ENCODE results near the gene ARID3B. TPM values are rescaled to one million over a fixed set of nuclear protein-coding genes. Genes with fewer than 3 reads are reported as not detected.

The ARID3B gene
- total RNA-seq (63.5 TPM), polyA plus RNA-seq (10 to 100 TPM in 2 of 4 donors, 1 to 10 TPM in 2; 9.7 to 11.2 (median 10.5) TPM)

GRCh38 chr15:74540761-74541493 lies at the start of gene ARID3B:
ARID3B (plus strand) TSS chr15:74541220; CDS start chr15:74543937, 2,717 bp downstream.
- H3K4me1 ChIP-seq (ENCODE audit: control insufficient read depth, insufficient read depth, low read length, poor library complexity, severe bottlenecking) = peaks cover 47% of the 10 kb centered on the region
- Mint-ChIP-seq H3K27me3 (peaks cover 5% of the 10 kb centered on the region), H3K9me3 (no peaks in the 10 kb centered on the region)

GRCh38 chr15:74496648-74497047 lies 44.4 kb upstream of the ARID3B start:
- H3K27me3 ChIP-seq (ENCODE audit: control insufficient read depth, insufficient read depth, low read length) = no peaks in the 10 kb centered on the region
- DNase-seq = no peak
- Mint-ChIP-seq H3K4me3 (no peak overlapping the region), H3K27ac (no peak overlapping the region), H3K27me3 (no peaks in the 10 kb centered on the region), H3K4me1 (peaks cover 0 to 4% (median under 1%) of the 10 kb centered on the region in 4 donors), H3K9me3 (no peaks in the 10 kb centered on the region), H3K36me3 (peaks cover 8% of the 10 kb centered on the region)
- no peak overlapping the region for H3K27ac ChIP-seq (ENCODE audit: insufficient read depth, low read length, poor library complexity, severe bottlenecking)
- H3K4me1 ChIP-seq (ENCODE audit: control insufficient read depth, insufficient read depth, low read length, poor library complexity, severe bottlenecking) = no peaks in the 10 kb centered on the region
- H3K4me3 ChIP-seq (ENCODE audit: low read depth, low read length) = no peak overlapping the region
- no peaks in the 10 kb centered on the region for H3K9me3 ChIP-seq (ENCODE audit: control insufficient read depth in 2 of 2, low read length in 2 of 2)
- ATAC-seq (ENCODE audit: low read depth in 2 of 2) = no peak
- peaks cover 4% of the 10 kb centered on the region for H3K36me3 ChIP-seq (ENCODE audit: control insufficient read depth, insufficient read depth, low read length)

More at GRCh38 chr15:74540761-74541493, at the start of gene ARID3B:
- Mint-ChIP-seq H3K27ac (peak within 1 kb of the TSS; percentile 89 to 95 (median 94)), H3K4me1 (peaks cover 35 to 57% (median 43%) of the 10 kb centered on the region in 4 donors), H3K4me3 (peak within 1 kb of the TSS; percentile 93 to 96 (median 95)), H3K36me3 (no peaks in the 10 kb centered on the region)
- H3K9me3 ChIP-seq (ENCODE audit: control insufficient read depth in 2 of 2, low read length in 2 of 2) = no peaks in the 10 kb centered on the region
- no peaks in the 10 kb centered on the region for H3K27me3 ChIP-seq (ENCODE audit: control insufficient read depth, insufficient read depth, low read length)
- peaks cover 7% of the 10 kb centered on the region for H3K36me3 ChIP-seq (ENCODE audit: control insufficient read depth, insufficient read depth, low read length)
- DNase-seq (peak; percentile 92 to 99 (median 94)), ATAC-seq (ENCODE audit: low read depth in 2 of 2) (peak; percentile 85 to 87)
- H3K4me3 ChIP-seq (ENCODE audit: low read depth, low read length) = peak within 1 kb of the TSS; percentile 99
- peak within 1 kb of the TSS; percentile 86 for H3K27ac ChIP-seq (ENCODE audit: insufficient read depth, low read length, poor library complexity, severe bottlenecking)

- H3K4me3 Mint-ChIP-seq = no peak overlapping the region
- DNase-seq = no peak
- no peaks in the 10 kb centered on the region for H3K4me1 ChIP-seq (ENCODE audit: control insufficient read depth, insufficient read depth, low read length, poor library complexity, severe bottlenecking)
Observed at GRCh38 chr15:74497584-74497983, 43.4 kb upstream of the ARID3B start.

GRCh38 chr15:74499366-74499765 lies 41.7 kb upstream of the ARID3B start:
- DNase-seq (no peak), ATAC-seq (ENCODE audit: low read depth in 2 of 2) (no peak)
- H3K4me3 Mint-ChIP-seq = no peak overlapping the region
- Histone ChIP-seq H3K4me1 (ENCODE audit: control insufficient read depth, insufficient read depth, low read length, poor library complexity, severe bottlenecking) (no peaks in the 10 kb centered on the region), H3K4me3 (ENCODE audit: low read depth, low read length) (no peak overlapping the region), H3K9me3 (ENCODE audit: control insufficient read depth in 2 of 2, low read length in 2 of 2) (no peaks in the 10 kb centered on the region), H3K36me3 (ENCODE audit: control insufficient read depth, insufficient read depth, low read length) (peaks cover 8% of the 10 kb centered on the region), H3K27me3 (ENCODE audit: control insufficient read depth, insufficient read depth, low read length) (no peaks in the 10 kb centered on the region), H3K27ac (ENCODE audit: insufficient read depth, low read length, poor library complexity, severe bottlenecking) (no peak overlapping the region)
- peaks cover 0 to 4% (median 0%) of the 10 kb centered on the region in 7 donors for H3K9me3 Mint-ChIP-seq
- no peak overlapping the region for H3K27ac Mint-ChIP-seq
- H3K27me3 Mint-ChIP-seq = no peaks in the 10 kb centered on the region
- H3K4me1 Mint-ChIP-seq = peaks cover 0 to 8% (median 4%) of the 10 kb centered on the region in 4 donors
- peaks cover 20% of the 10 kb centered on the region for H3K36me3 Mint-ChIP-seq

More at GRCh38 chr15:74497584-74497983, 43.4 kb upstream of the ARID3B start:
- Histone ChIP-seq H3K27me3 (ENCODE audit: control insufficient read depth, insufficient read depth, low read length) (no peaks in the 10 kb centered on the region), H3K9me3 (ENCODE audit: control insufficient read depth in 2 of 2, low read length in 2 of 2) (no peaks in the 10 kb centered on the region), H3K27ac (ENCODE audit: insufficient read depth, low read length, poor library complexity, severe bottlenecking) (no peak overlapping the region), H3K4me3 (ENCODE audit: low read depth, low read length) (no peak overlapping the region), H3K36me3 (ENCODE audit: control insufficient read depth, insufficient read depth, low read length) (peaks cover 8% of the 10 kb centered on the region)
- peak overlapping the region in 2 of 3 donors; percentile 16 to 57 for H3K27ac Mint-ChIP-seq
- H3K4me1 Mint-ChIP-seq = peaks cover 0 to 5% (median 3%) of the 10 kb centered on the region in 4 donors
- no peaks in the 10 kb centered on the region for H3K9me3 Mint-ChIP-seq
- no peaks in the 10 kb centered on the region for H3K27me3 Mint-ChIP-seq
- ATAC-seq (ENCODE audit: low read depth in 2 of 2) = no peak
- peaks cover 15% of the 10 kb centered on the region for H3K36me3 Mint-ChIP-seq

GRCh38 chr15:74500401-74500800 lies 40.6 kb upstream of the ARID3B start:
- peaks cover 0 to 8% (median 4%) of the 10 kb centered on the region in 4 donors for H3K4me1 Mint-ChIP-seq

GRCh38 chr15:74502301-74502700 lies 38.7 kb upstream of the ARID3B start:
- Mint-ChIP-seq H3K27me3 (no peaks in the 10 kb centered on the region), H3K4me1 (peaks cover 0 to 8% (median 4%) of the 10 kb centered on the region in 4 donors), H3K27ac (no peak overlapping the region)

More at GRCh38 chr15:74500401-74500800, 40.6 kb upstream of the ARID3B start:
- ATAC-seq (ENCODE audit: low read depth in 2 of 2) = no peak
- Histone ChIP-seq H3K27ac (ENCODE audit: insufficient read depth, low read length, poor library complexity, severe bottlenecking) (no peak overlapping the region), H3K9me3 (ENCODE audit: control insufficient read depth in 2 of 2, low read length in 2 of 2) (no peaks in the 10 kb centered on the region), H3K4me3 (ENCODE audit: low read depth, low read length) (no peak overlapping the region), H3K36me3 (ENCODE audit: control insufficient read depth, insufficient read depth, low read length) (peaks cover 8% of the 10 kb centered on the region), H3K27me3 (ENCODE audit: control insufficient read depth, insufficient read depth, low read length) (no peaks in the 10 kb centered on the region), H3K4me1 (ENCODE audit: control insufficient read depth, insufficient read depth, low read length, poor library complexity, severe bottlenecking) (no peaks in the 10 kb centered on the region)
- Mint-ChIP-seq H3K27ac (no peak overlapping the region), H3K27me3 (no peaks in the 10 kb centered on the region), H3K36me3 (peaks cover 20% of the 10 kb centered on the region), H3K9me3 (peaks cover 0 to 4% (median 0%) of the 10 kb centered on the region in 7 donors), H3K4me3 (no peak overlapping the region)
- no peak for DNase-seq

GRCh38 chr15:74504418-74504817 lies 36.6 kb upstream of the ARID3B start:
- H3K4me1 Mint-ChIP-seq = peaks cover 0 to 8% (median 3%) of the 10 kb centered on the region in 4 donors
- peaks cover 0 to 4% (median 0%) of the 10 kb centered on the region in 7 donors for H3K9me3 Mint-ChIP-seq
- no peaks in the 10 kb centered on the region for H3K4me1 ChIP-seq (ENCODE audit: control insufficient read depth, insufficient read depth, low read length, poor library complexity, severe bottlenecking)
- ATAC-seq (ENCODE audit: low read depth in 2 of 2) (no peak), DNase-seq (no peak)
- no peak overlapping the region for H3K4me3 Mint-ChIP-seq
- no peaks in the 10 kb centered on the region for H3K27me3 Mint-ChIP-seq
- H3K4me3 ChIP-seq (ENCODE audit: low read depth, low read length) = no peak overlapping the region
- H3K9me3 ChIP-seq (ENCODE audit: control insufficient read depth in 2 of 2, low read length in 2 of 2) = no peaks in the 10 kb centered on the region
- peaks cover 25% of the 10 kb centered on the region for H3K36me3 Mint-ChIP-seq
- H3K27ac Mint-ChIP-seq = no peak overlapping the region
- peaks cover 3% of the 10 kb centered on the region for H3K36me3 ChIP-seq (ENCODE audit: control insufficient read depth, insufficient read depth, low read length)
- H3K27ac ChIP-seq (ENCODE audit: insufficient read depth, low read length, poor library complexity, severe bottlenecking) = no peak overlapping the region
- no peaks in the 10 kb centered on the region for H3K27me3 ChIP-seq (ENCODE audit: control insufficient read depth, insufficient read depth, low read length)

More at GRCh38 chr15:74502301-74502700, 38.7 kb upstream of the ARID3B start:
- Histone ChIP-seq H3K4me3 (ENCODE audit: low read depth, low read length) (no peak overlapping the region), H3K36me3 (ENCODE audit: control insufficient read depth, insufficient read depth, low read length) (peaks cover 6% of the 10 kb centered on the region), H3K9me3 (ENCODE audit: control insufficient read depth in 2 of 2, low read length in 2 of 2) (no peaks in the 10 kb centered on the region), H3K27me3 (ENCODE audit: control insufficient read depth, insufficient read depth, low read length) (no peaks in the 10 kb centered on the region), H3K4me1 (ENCODE audit: control insufficient read depth, insufficient read depth, low read length, poor library complexity, severe bottlenecking) (no peaks in the 10 kb centered on the region), H3K27ac (ENCODE audit: insufficient read depth, low read length, poor library complexity, severe bottlenecking) (no peak overlapping the region)
- H3K9me3 Mint-ChIP-seq = peaks cover 0 to 4% (median 0%) of the 10 kb centered on the region in 7 donors
- peaks cover 22% of the 10 kb centered on the region for H3K36me3 Mint-ChIP-seq
- peak in 1 of 3 donors; percentile 13 for DNase-seq
- H3K4me3 Mint-ChIP-seq = no peak overlapping the region
- no peak for ATAC-seq (ENCODE audit: low read depth in 2 of 2)

All from CD4-positive, CD25-positive, alpha-beta regulatory T cell (primary cell).